Loucy (cell line): ENCODE data around the gene NLRP3.
"Not testable (repeated sequence)": the region's sequence is repeated elsewhere in the genome, so short reads cannot be mapped to it uniquely, and the experiment has no call there.

Experiments used
- H2AFZ ChIP-seq: fragments of 200-600 bp; sonication (generic); 2 replicates; pipeline ENCODE4 v1.6.0; 2016; ENCODE audit warnings: antibody characterized with exemption, mild to moderate bottlenecking, low read length, moderate library complexity
- H3F3A ChIP-seq: fragments of 200-600 bp; 2 replicates; pipeline ENCODE4 v1.6.0; 2016; ENCODE audit warnings: antibody characterized with exemption, low read depth, mild to moderate bottlenecking
- H3K27me3 ChIP-seq: fragments of 200-600 bp; sonication (generic); 2 replicates; pipeline ENCODE4 v1.6.1; 2014; ENCODE audit warnings: low read length, mild to moderate bottlenecking; ENCODE audit not compliant: insufficient read depth, poor library complexity, severe bottlenecking
- H3K36me3 ChIP-seq: fragments of 200-600 bp; sonication (generic); 2 replicates; pipeline ENCODE4 v1.6.1; 2016; ENCODE audit warnings: low read length; ENCODE audit not compliant: insufficient read depth
- H3K4me1 ChIP-seq: fragments of 200-600 bp; sonication (generic); 2 replicates; pipeline ENCODE4 v1.5.1; 2014; ENCODE audit warnings: low read length, mild to moderate bottlenecking; ENCODE audit not compliant: insufficient read depth, poor library complexity, severe bottlenecking
- H3K4me2 ChIP-seq: fragments of 200-600 bp; sonication (generic); 2 replicates; pipeline ENCODE4 v1.6.0; 2014; ENCODE audit warnings: antibody characterized with exemption, low read length, low read depth, mild to moderate bottlenecking; ENCODE audit not compliant: poor library complexity, severe bottlenecking
- H3K4me3 ChIP-seq: fragments of 200-600 bp; sonication (generic); 2 replicates; pipeline ENCODE4 v1.5.1; 2014; ENCODE audit warnings: low read length, mild to moderate bottlenecking, mixed read lengths; ENCODE audit not compliant: poor library complexity, severe bottlenecking
- H3K79me2 ChIP-seq: fragments of 200-600 bp; sonication (generic); 2 replicates; pipeline ENCODE4 v1.6.1; 2014; ENCODE audit warnings: low read length; ENCODE audit not compliant: insufficient read depth
- H3K9ac ChIP-seq: fragments of 200-600 bp; sonication (generic); 2 replicates; pipeline ENCODE4 v1.6.0; 2014; ENCODE audit warnings: mild to moderate bottlenecking, low read depth, low read length, moderate library complexity; ENCODE audit not compliant: poor library complexity, severe bottlenecking
- H3K9me2 ChIP-seq: fragments of 200-600 bp; sonication (generic); replicated peaks from 2 replicates; pipeline ENCODE4 v1.6.1; 2016; ENCODE audit warnings: low read depth, low read length, mixed read lengths
- H3K9me3 ChIP-seq: fragments of 200-600 bp; sonication (generic); 2 replicates; pipeline ENCODE4 v1.6.1; 2014; ENCODE audit warnings: mild to moderate bottlenecking, antibody characterized with exemption, low read length, low read depth; ENCODE audit not compliant: insufficient read depth
- H4K20me1 ChIP-seq: fragments of 200-600 bp; sonication (generic); 2 replicates; pipeline ENCODE4 v1.6.0; 2014; ENCODE audit warnings: antibody characterized with exemption, low read length, mild to moderate bottlenecking; ENCODE audit not compliant: insufficient read depth, poor library complexity, severe bottlenecking
- EZH2phosphoT487 ChIP-seq: fragments of 200-600 bp; IDR thresholded peaks from 2 replicates; pipeline ENCODE4 v1.6.1; 2018; ENCODE audit warnings: antibody characterized with exemption, mild to moderate bottlenecking, moderate library complexity, borderline replicate concordance
- TF ChIP-seq, protein P1 (sequence below): fragments of 200-600 bp; sonication (generic); conservative IDR thresholded peaks from 2 replicates; pipeline ENCODE4 v1.5.1; 2014; ENCODE audit warnings: mild to moderate bottlenecking, antibody characterized with exemption, low read length

NLRP3 gene

GRCh38 chr1:247371801-247372259 is 44.1 kb upstream of the NLRP3 start:
- Histone ChIP-seq H3K4me1 (no peaks in the 10 kb centered on the region), H3K9ac (no peak overlapping the region), H4K20me1 (no peaks in the 10 kb centered on the region), H3K79me2 (no peaks in the 10 kb centered on the region), H3F3A (no peaks in the 10 kb centered on the region), H2AFZ (0 out of 2 replicates have a peak overlapping the region, but pooled peaks have one; percentile 43), H3K9me3 (no peaks in the 10 kb centered on the region), H3K4me2 (no peak overlapping the region), H3K4me3 (no peak overlapping the region), H3K36me3 (no peaks in the 10 kb centered on the region), H3K27me3 (no peaks in the 10 kb centered on the region), H3K9me2 (no peaks in the 10 kb centered on the region)
- TF ChIP-seq EZH2phosphoT487: no peak
- TF ChIP-seq, protein P1, sequence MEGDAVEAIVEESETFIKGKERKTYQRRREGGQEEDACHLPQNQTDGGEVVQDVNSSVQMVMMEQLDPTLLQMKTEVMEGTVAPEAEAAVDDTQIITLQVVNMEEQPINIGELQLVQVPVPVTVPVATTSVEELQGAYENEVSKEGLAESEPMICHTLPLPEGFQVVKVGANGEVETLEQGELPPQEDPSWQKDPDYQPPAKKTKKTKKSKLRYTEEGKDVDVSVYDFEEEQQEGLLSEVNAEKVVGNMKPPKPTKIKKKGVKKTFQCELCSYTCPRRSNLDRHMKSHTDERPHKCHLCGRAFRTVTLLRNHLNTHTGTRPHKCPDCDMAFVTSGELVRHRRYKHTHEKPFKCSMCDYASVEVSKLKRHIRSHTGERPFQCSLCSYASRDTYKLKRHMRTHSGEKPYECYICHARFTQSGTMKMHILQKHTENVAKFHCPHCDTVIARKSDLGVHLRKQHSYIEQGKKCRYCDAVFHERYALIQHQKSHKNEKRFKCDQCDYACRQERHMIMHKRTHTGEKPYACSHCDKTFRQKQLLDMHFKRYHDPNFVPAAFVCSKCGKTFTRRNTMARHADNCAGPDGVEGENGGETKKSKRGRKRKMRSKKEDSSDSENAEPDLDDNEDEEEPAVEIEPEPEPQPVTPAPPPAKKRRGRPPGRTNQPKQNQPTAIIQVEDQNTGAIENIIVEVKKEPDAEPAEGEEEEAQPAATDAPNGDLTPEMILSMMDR: no peak

GRCh38 chr1:247373721-247374141 is 42.2 kb upstream of the NLRP3 start:
- H3K9ac ChIP-seq: no peak overlapping the region
- H3F3A ChIP-seq: no peaks in the 10 kb centered on the region
- H3K4me3 ChIP-seq: peak overlapping the region; percentile 70
- no peaks in the 10 kb centered on the region for H3K4me1 ChIP-seq
- H3K27me3 ChIP-seq: no peaks in the 10 kb centered on the region
- TF ChIP-seq, protein P1: peak; percentile 61
- TF ChIP-seq EZH2phosphoT487: no peak
- no peaks in the 10 kb centered on the region for H4K20me1 ChIP-seq
- no peaks in the 10 kb centered on the region for H3K9me3 ChIP-seq
- H3K4me2 ChIP-seq: peak overlapping the region; percentile 61
- no peaks in the 10 kb centered on the region for H3K79me2 ChIP-seq
- no peaks in the 10 kb centered on the region for H3K9me2 ChIP-seq
- peak overlapping the region; percentile 89 for H2AFZ ChIP-seq
- no peaks in the 10 kb centered on the region for H3K36me3 ChIP-seq

DNA sequence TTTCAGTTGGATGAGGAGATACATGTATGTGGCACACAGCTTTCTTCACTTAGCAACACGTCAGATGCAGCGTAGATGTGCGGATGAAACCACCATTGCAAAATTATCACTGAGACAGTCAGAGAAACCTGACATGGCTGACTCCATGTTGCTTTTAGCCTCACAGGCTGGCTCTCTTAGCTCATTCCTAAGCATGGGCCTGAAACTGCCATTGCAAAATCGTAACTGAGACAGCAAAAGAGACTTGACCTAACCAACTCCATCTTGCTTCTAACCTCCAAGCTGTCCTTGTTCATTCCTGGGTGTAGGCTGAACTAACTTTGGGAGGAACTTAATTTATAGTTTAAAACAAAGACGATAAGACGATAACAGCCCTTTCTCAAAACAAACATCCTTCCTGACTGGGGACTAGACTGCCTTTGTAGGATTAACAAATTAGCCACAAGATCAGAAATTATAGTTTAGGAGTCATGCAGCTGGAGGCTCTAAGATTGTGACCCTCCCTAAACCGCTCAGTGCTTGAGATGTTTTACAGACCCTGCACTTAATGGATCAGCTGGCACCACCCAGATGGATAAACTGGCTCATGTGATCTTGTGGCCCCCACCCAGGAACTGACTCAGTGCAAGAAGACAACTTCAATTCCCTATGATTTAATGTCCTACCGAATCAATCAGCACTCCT is 41.2 kb upstream of the NLRP3 start:
- not testable (repeated sequence) for H3F3A ChIP-seq, H3K4me2 ChIP-seq, H2AFZ ChIP-seq, H3K9ac ChIP-seq, H4K20me1 ChIP-seq, H3K4me1 ChIP-seq, H3K79me2 ChIP-seq, H3K9me2 ChIP-seq, H3K27me3 ChIP-seq, H3K4me3 ChIP-seq, H3K36me3 ChIP-seq, H3K9me3 ChIP-seq

GRCh38 chr1:247375747-247376146 is 40.2 kb upstream of the NLRP3 start:
- no peak overlapping the region for H3K4me2 ChIP-seq
- H4K20me1 ChIP-seq: no peaks in the 10 kb centered on the region
- no peak overlapping the region for H2AFZ ChIP-seq
- H3K4me3 ChIP-seq: no peak overlapping the region
- H3K27me3 ChIP-seq: no peaks in the 10 kb centered on the region
- no peaks in the 10 kb centered on the region for H3F3A ChIP-seq
- no peaks in the 10 kb centered on the region for H3K4me1 ChIP-seq
- no peaks in the 10 kb centered on the region for H3K9me2 ChIP-seq
- TF ChIP-seq, protein P1: no peak
- no peak for TF ChIP-seq EZH2phosphoT487
- no peaks in the 10 kb centered on the region for H3K9me3 ChIP-seq
- no peak overlapping the region for H3K9ac ChIP-seq
- no peaks in the 10 kb centered on the region for H3K36me3 ChIP-seq
- no peaks in the 10 kb centered on the region for H3K79me2 ChIP-seq
